ENCODE measurements around the gene SV2C.
A peak's percentile ranks its signal among the peaks of the same experiment; 100 is the strongest.

Gene SV2C

GRCh38 chr5:76224898-76225297 is 141.7 kb downstream of the SV2C start:
- no peak overlapping the region for H3K14ac ChIP-seq (ENCODE audit: low read length)
- no peak overlapping the region for H4K8ac ChIP-seq (ENCODE audit: low read depth, low read length)
- H2BK12ac ChIP-seq (ENCODE audit: low read length), result no peak overlapping the region
- no peak overlapping the region for H3K23ac ChIP-seq (ENCODE audit: low read length)
- H3K36me3 ChIP-seq (ENCODE audit: control insufficient read depth in 1 of 2, insufficient read depth in 2 of 2, low read length in 2 of 2), result no peaks in the 10 kb centered on the region
- no peaks in the 10 kb centered on the region for H3K4me1 ChIP-seq (ENCODE audit: control insufficient read depth in 1 of 2, insufficient read depth in 2 of 2, low read length in 2 of 2)
- no peak overlapping the region for H2AFZ ChIP-seq (ENCODE audit: insufficient read depth, low read length, poor library complexity)
- H4K12ac ChIP-seq (ENCODE audit: low read depth, low read length), result no peak overlapping the region
- H3K27me3 ChIP-seq (ENCODE audit: insufficient read depth, low read length), result no peaks in the 10 kb centered on the region
- H3K4ac ChIP-seq (ENCODE audit: low read depth, low read length), result no peak overlapping the region
- no peak overlapping the region for H2BK120ac ChIP-seq (ENCODE audit: insufficient read depth, low read length, poor library complexity)
- no peak overlapping the region for H4K91ac ChIP-seq (ENCODE audit: low read depth, low read length)
- H2BK5ac ChIP-seq (ENCODE audit: low read depth, low read length, poor library complexity), result no peak overlapping the region
- no peak overlapping the region for H3K4me3 ChIP-seq (ENCODE audit: low read depth, low read length)
- no peak overlapping the region for H3K18ac ChIP-seq (ENCODE audit: low read length)
- H3K79me1 ChIP-seq (ENCODE audit: low read length), result no peaks in the 10 kb centered on the region
- DNase-seq, result no peak
- no peaks in the 10 kb centered on the region for H3K79me2 ChIP-seq (ENCODE audit: control insufficient read depth, insufficient read depth, low read length, poor library complexity)
- H3K9me3 ChIP-seq (ENCODE audit: insufficient read depth, low read depth, low read length), result no peaks in the 10 kb centered on the region
- no peak overlapping the region for H3K9ac ChIP-seq (ENCODE audit: low read length)
- no CpG with 5 or more reads among the region's 1 CpG for WGBS (ENCODE audit: extremely low coverage, insufficient coverage, insufficient read length)
- no peak overlapping the region for H3K27ac ChIP-seq (ENCODE audit: low read depth, low read length)
- no peak overlapping the region for H2AK5ac ChIP-seq (ENCODE audit: low read length)
- H3K4me2 ChIP-seq (ENCODE audit: low read length), result no peak overlapping the region

DNA sequence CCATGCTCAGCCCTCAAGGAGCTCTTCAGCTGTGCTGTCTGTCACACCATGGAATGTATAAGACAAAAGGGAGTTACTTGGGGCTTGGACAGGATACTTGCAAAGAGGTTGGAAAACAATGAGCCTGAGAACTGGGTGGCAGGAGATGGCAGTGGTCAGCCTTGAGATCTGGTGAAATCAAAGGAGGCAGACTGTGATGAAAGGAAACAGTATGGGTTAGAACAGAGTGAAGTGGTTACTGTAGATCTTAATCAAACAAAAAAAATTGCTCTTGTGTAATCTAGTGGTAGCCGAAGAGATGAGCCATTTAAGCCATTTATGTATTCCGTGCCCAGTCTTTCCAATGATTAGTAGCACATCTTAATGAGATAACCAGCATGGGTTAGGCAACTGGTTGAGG is 142.2 kb downstream of the SV2C start:
- no peaks in the 10 kb centered on the region for H3K27me3 ChIP-seq (ENCODE audit: insufficient read depth, low read length)
- H3K23ac ChIP-seq (ENCODE audit: low read length), result no peak overlapping the region
- H3K79me2 ChIP-seq (ENCODE audit: control insufficient read depth, insufficient read depth, low read length, poor library complexity), result no peaks in the 10 kb centered on the region
- no peak overlapping the region for H2BK12ac ChIP-seq (ENCODE audit: low read length)
- no peak overlapping the region for H2BK120ac ChIP-seq (ENCODE audit: insufficient read depth, low read length, poor library complexity)
- H3K9ac ChIP-seq (ENCODE audit: low read length), result no peak overlapping the region
- no CpG with 5 or more reads among the region's 2 CpGs for WGBS (ENCODE audit: extremely low coverage, insufficient coverage, insufficient read length)
- no peak overlapping the region for H3K27ac ChIP-seq (ENCODE audit: low read depth, low read length)
- no peaks in the 10 kb centered on the region for H3K4me1 ChIP-seq (ENCODE audit: control insufficient read depth in 1 of 2, insufficient read depth in 2 of 2, low read length in 2 of 2)
- no peak overlapping the region for H4K12ac ChIP-seq (ENCODE audit: low read depth, low read length)
- no peaks in the 10 kb centered on the region for H3K36me3 ChIP-seq (ENCODE audit: control insufficient read depth in 1 of 2, insufficient read depth in 2 of 2, low read length in 2 of 2)
- no peak overlapping the region for H3K4me2 ChIP-seq (ENCODE audit: low read length)
- no peak overlapping the region for H3K4ac ChIP-seq (ENCODE audit: low read depth, low read length)
- H4K8ac ChIP-seq (ENCODE audit: low read depth, low read length), result no peak overlapping the region
- no peak overlapping the region for H2AFZ ChIP-seq (ENCODE audit: insufficient read depth, low read length, poor library complexity)
- no peak overlapping the region for H2BK5ac ChIP-seq (ENCODE audit: low read depth, low read length, poor library complexity)
- H3K18ac ChIP-seq (ENCODE audit: low read length), result no peak overlapping the region
- DNase-seq, result peak in 1 of 2 donors; percentile 27
- no peaks in the 10 kb centered on the region for H3K9me3 ChIP-seq (ENCODE audit: insufficient read depth, low read depth, low read length)
- no peak overlapping the region for H3K4me3 ChIP-seq (ENCODE audit: low read depth, low read length)
- H4K91ac ChIP-seq (ENCODE audit: low read depth, low read length), result no peak overlapping the region
- H3K14ac ChIP-seq (ENCODE audit: low read length), result no peak overlapping the region
- H2AK5ac ChIP-seq (ENCODE audit: low read length), result no peak overlapping the region
- H3K79me1 ChIP-seq (ENCODE audit: low read length), result no peaks in the 10 kb centered on the region

DNA sequence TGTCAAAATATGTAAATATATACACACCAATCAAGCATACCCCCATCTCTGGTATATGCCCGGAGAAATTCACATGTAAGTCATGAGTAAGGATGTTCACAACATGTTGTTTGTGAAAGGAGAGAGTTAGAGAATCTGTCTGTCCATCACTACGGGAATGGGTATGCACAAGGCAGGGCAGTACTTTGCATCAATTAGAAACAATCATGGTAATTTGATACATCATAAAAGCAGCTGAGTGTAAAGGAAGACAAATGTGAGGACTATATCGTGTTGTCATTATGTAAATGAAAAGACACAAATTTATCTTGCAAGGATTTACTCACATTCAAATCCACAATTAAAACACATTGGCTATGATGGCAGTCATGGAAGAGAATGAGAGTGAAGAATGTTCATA is 146.7 kb downstream of the SV2C start:
- Histone ChIP-seq H3K18ac (ENCODE audit: low read length) (no peak overlapping the region), H2AFZ (ENCODE audit: insufficient read depth, low read length, poor library complexity) (no peak overlapping the region), H3K14ac (ENCODE audit: low read length) (no peak overlapping the region), H3K23ac (ENCODE audit: low read length) (no peak overlapping the region), H2BK120ac (ENCODE audit: insufficient read depth, low read length, poor library complexity) (no peak overlapping the region), H3K27ac (ENCODE audit: low read depth, low read length) (no peak overlapping the region), H3K9me3 (ENCODE audit: insufficient read depth, low read depth, low read length) (no peaks in the 10 kb centered on the region), H3K4me2 (ENCODE audit: low read length) (no peak overlapping the region), H4K91ac (ENCODE audit: low read depth, low read length) (no peak overlapping the region), H3K79me1 (ENCODE audit: low read length) (no peaks in the 10 kb centered on the region), H3K79me2 (ENCODE audit: control insufficient read depth, insufficient read depth, low read length, poor library complexity) (no peaks in the 10 kb centered on the region), H3K9ac (ENCODE audit: low read length) (no peak overlapping the region), H3K4me1 (ENCODE audit: control insufficient read depth in 1 of 2, insufficient read depth in 2 of 2, low read length in 2 of 2) (no peaks in the 10 kb centered on the region), H2AK5ac (ENCODE audit: low read length) (no peak overlapping the region), H3K27me3 (ENCODE audit: insufficient read depth, low read length) (no peaks in the 10 kb centered on the region), H4K8ac (ENCODE audit: low read depth, low read length) (no peak overlapping the region), H3K4ac (ENCODE audit: low read depth, low read length) (no peak overlapping the region), H4K12ac (ENCODE audit: low read depth, low read length) (no peak overlapping the region), H3K4me3 (ENCODE audit: low read depth, low read length) (no peak overlapping the region), H3K36me3 (ENCODE audit: control insufficient read depth in 1 of 2, insufficient read depth in 2 of 2, low read length in 2 of 2) (no peaks in the 10 kb centered on the region), H2BK5ac (ENCODE audit: low read depth, low read length, poor library complexity) (no peak overlapping the region), H2BK12ac (ENCODE audit: low read length) (no peak overlapping the region)
- no CpG with 5 or more reads among the region's 3 CpGs for WGBS (ENCODE audit: extremely low coverage, insufficient coverage, insufficient read length)
- DNase-seq, result no peak

DNA sequence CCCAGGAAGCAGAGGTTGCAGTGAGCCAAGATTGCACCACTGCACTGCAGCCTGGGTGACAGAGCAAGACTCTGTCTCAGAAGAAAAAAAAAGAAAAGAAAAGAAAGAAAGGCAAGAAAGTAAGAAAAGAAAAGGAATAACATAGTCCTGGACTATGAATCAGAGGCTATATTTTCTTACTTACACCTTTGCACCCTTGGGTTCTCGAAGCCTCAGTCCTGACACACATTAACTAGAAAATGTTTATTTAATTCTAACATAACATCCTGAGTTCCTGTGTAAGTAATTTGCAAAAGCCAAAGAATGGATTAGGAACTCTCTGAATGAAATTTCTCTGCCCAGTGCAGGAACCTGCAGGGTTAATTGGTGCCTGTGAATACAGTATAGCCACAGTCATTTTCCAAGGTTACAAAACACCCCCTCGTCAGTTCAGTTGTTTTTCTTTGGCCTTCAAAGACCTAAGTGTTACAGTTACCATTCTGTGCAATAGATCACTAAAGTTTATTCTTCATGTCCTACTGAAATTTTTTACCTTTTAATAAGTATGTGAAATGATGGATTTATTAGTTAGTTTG is 147.6 kb downstream of the SV2C start:
- H3K9me3 ChIP-seq (ENCODE audit: insufficient read depth, low read depth, low read length), result no peaks in the 10 kb centered on the region
- no peak overlapping the region for H3K18ac ChIP-seq (ENCODE audit: low read length)
- no peaks in the 10 kb centered on the region for H3K36me3 ChIP-seq (ENCODE audit: control insufficient read depth in 1 of 2, insufficient read depth in 2 of 2, low read length in 2 of 2)
- H4K8ac ChIP-seq (ENCODE audit: low read depth, low read length), result no peak overlapping the region
- H3K27ac ChIP-seq (ENCODE audit: low read depth, low read length), result no peak overlapping the region
- WGBS (ENCODE audit: extremely low coverage, insufficient coverage, insufficient read length), result no CpG with 5 or more reads among the region's 2 CpGs
- no peak overlapping the region for H2AK5ac ChIP-seq (ENCODE audit: low read length)
- no peaks in the 10 kb centered on the region for H3K27me3 ChIP-seq (ENCODE audit: insufficient read depth, low read length)
- no peak overlapping the region for H2BK120ac ChIP-seq (ENCODE audit: insufficient read depth, low read length, poor library complexity)
- H3K23ac ChIP-seq (ENCODE audit: low read length), result no peak overlapping the region
- no peak overlapping the region for H3K4ac ChIP-seq (ENCODE audit: low read depth, low read length)
- H4K12ac ChIP-seq (ENCODE audit: low read depth, low read length), result no peak overlapping the region
- no peak overlapping the region for H4K91ac ChIP-seq (ENCODE audit: low read depth, low read length)
- no peak overlapping the region for H3K4me3 ChIP-seq (ENCODE audit: low read depth, low read length)
- no peak overlapping the region for H3K9ac ChIP-seq (ENCODE audit: low read length)
- no peak overlapping the region for H2AFZ ChIP-seq (ENCODE audit: insufficient read depth, low read length, poor library complexity)
- H3K4me1 ChIP-seq (ENCODE audit: control insufficient read depth in 1 of 2, insufficient read depth in 2 of 2, low read length in 2 of 2), result no peaks in the 10 kb centered on the region
- H2BK12ac ChIP-seq (ENCODE audit: low read length), result no peak overlapping the region
- H3K79me2 ChIP-seq (ENCODE audit: control insufficient read depth, insufficient read depth, low read length, poor library complexity), result no peaks in the 10 kb centered on the region
- no peaks in the 10 kb centered on the region for H3K79me1 ChIP-seq (ENCODE audit: low read length)
- H3K4me2 ChIP-seq (ENCODE audit: low read length), result no peak overlapping the region
- no peak for DNase-seq
- H2BK5ac ChIP-seq (ENCODE audit: low read depth, low read length, poor library complexity), result no peak overlapping the region
- no peak overlapping the region for H3K14ac ChIP-seq (ENCODE audit: low read length)
